HG03025 (cell line): ENCODE data around the gene MACROD2.
"Not testable (repeated sequence)": the region's sequence is repeated elsewhere in the genome, so short reads cannot be mapped to it uniquely, and the experiment has no call there.

Experiments used
- ATAC-seq: cut with Tn5 transposase; IDR thresholded peaks from one replicate; pipeline ENCODE4 v1.9.1; 2021; ENCODE audit warnings: mild to moderate bottlenecking, moderate library complexity; ENCODE audit not compliant: unreplicated experiment, low FRiP score

The MACROD2 gene

GRCh38 chr20:14445310-14445709 lies 450.0 kb downstream of the MACROD2 start:
- ATAC-seq, result no peak

- ATAC-seq, result no peak
Measured at GRCh38 chr20:14445902-14446301, 450.6 kb downstream of the MACROD2 start.

- ATAC-seq, result no peak
Measured at GRCh38 chr20:14446446-14446845, 451.1 kb downstream of the MACROD2 start.

GRCh38 chr20:14449323-14449722 lies 454.0 kb downstream of the MACROD2 start:
- no peak for ATAC-seq

DNA sequence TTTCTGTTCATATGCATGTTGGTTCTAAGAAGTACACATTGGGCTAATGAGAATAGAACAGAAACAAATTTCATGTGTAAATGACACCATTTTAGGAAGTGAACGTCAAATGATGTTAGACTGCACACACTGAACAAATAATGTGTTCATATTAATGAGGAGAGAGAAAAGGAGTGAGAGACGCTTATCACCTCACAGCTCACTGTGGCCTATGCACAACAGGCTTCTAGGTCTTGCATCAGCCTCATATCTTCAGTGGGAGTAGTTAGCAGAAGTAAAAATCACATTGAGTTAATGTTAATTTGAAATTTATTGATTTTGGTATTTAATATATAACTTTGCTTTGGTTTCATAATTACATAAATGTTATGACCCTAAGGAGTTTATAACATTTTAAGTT lies 454.9 kb downstream of the MACROD2 start:
- ATAC-seq, result no peak

DNA sequence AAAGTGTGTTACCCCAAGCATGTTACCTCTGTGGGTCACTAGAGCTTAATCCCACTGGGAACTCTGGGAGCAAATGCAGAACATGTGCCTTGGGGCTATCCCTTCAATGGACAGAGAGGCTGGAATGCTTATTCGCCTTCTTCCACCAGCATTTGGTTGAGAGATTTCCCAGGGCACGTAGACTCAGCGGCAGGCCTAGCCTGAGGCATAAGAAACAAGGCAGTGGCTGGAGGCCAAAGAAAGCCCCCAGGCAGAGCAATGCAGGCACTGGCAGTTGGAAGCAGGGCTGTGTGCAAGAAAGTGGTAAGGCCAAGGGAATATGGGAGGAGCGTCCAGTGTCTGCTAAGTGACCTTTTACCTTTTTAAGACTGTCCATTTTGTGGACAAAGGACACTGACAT lies 456.1 kb downstream of the MACROD2 start:
- ATAC-seq, result no peak

GRCh38 chr20:14453259-14453658 lies 457.9 kb downstream of the MACROD2 start:
- no peak for ATAC-seq

DNA sequence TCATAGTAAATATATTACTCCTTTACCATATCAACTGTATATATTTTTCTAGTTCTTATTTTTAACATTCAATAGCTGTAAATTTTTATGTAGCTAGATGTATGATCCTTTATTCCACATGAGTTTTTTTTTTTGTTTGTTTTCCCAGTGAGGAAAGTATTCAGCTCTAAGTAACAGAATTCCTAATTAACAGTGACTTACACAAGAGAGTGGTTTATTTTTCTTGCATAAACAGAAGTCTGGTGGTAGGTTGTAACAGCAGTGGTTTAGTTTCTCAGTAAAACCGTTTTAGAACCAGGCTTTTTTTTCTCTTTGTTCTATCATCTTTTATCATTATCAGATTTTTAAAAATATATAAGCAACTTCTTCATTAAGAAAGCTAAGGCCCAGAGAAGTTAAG lies 459.0 kb downstream of the MACROD2 start:
- ATAC-seq, result no peak

DNA sequence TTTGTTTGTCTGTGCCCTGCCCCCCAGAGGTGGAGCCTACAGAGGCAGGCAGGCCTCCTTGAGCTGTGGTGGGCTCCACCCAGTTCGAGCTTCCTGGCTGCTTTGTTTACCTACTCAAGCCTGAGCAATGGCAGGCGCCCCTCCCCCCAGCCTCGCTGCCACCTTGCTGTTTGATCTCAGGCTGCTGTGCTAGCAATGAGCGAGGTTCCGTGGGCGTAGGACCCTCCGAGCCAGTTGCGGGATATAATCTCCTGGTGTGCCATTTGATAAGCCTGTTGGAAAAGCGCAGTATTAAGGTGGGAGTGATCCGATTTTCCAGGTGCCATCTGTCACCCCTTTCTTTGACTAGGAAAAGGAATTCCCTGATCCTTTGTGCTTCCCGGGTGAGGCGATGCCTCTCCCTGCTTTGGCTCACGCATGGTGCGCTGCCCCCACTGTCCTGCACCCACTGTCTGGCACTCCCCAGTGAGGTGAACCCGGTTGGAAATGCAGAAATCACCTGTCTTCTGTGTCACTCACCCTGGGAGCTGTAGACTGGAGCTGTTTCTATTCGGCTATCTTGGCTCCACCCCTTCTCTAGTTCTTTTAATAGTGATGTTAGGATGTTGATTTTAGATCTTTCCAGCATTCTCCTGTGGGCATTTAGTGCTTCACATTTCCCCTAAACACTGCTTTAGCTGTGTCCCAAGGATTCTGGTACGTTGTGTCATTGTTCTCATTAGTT lies 471.9 kb downstream of the MACROD2 start:
- not testable (repeated sequence) for ATAC-seq

DNA sequence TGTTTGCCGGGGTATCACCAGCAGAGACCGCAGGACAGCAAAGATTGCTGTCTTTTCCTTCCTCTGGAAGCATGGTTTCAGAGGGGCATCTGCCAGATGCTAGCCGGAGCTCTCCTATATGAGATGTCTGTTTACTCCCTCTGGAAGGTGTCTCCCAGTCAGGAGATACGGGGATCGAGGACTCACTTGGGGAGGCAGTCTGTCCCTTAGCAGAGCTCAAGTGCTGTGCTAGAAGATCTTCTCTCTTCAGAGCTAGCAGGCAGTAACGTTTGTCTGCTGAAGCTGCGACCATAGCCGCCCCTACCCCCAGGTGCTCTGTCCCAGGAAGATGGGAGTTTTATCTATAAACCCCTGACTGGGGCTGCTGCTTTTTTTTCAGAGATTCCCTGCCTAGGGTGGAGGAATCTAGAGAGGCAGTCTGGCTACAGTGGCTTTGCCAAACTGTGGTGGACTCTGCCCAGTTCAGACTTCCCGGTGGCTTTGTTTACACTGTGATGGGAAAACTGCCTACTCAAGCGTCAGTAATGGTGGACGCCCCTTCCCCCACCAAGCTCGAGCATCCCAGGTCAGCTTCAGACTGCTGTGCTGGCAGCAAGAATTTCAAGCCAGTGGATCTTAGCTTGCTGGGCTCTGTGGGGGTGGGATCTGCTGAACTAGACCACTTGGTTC lies 475.0 kb downstream of the MACROD2 start:
- no peak for ATAC-seq

- ATAC-seq, result no peak
Measured at GRCh38 chr20:14470977-14471661, 475.8 kb downstream of the MACROD2 start.

DNA sequence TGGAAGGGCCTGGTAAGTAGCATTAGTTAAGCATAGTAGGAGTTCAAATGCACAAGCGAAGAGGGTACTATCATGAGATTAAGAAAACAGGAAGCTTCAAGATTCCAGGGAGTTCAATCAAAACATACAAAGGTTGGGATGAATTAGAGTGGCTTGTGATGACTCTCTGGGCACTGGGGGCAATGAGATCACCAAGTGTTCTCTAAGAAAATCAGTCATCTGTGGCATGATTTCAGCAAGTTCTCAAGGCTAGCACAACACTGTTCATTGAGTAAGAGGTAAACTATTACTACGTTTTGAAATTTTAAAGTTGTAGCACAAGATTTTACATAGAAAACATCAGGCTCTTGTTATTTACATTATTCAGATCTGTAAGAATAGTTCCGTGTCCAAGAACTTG lies 481.8 kb downstream of the MACROD2 start:
- no peak for ATAC-seq

DNA sequence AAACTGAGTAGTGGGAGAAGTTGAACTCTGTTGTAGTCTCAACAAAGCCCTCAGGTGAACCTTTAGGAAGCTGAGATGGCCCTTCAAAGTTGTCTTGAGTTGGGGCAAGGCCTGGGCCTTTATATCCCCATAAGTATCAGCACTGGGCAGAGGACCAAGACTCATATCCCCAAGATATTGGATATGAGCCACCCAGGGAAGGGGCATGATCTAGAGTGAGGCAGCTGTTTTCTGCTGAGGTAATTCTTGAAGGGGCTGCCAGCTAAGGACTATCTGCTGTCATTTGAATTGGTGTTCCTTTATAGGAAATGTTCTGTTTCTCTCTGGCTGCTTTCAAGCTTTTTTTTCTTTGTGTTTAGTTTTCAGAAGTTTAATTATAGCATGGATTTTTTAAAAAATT lies 482.8 kb downstream of the MACROD2 start:
- no peak for ATAC-seq

DNA sequence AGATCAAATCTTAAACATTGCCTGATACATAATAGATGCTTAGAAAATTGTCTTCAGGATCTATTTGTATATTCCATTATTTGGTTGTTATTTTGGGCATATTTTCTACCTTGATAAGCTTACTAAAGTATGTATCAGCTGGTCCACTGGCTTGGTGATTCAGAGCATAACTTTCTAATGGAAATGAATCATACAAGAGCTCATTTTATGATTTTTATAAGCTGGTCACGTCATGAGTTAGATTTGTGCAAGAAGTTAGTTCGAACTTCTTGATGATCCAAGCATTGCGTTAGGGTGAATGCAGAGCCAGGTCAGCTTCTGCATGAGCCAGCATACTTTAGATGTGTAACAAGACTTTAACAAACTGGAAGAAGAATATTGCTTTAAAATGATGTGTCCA lies 486.5 kb downstream of the MACROD2 start:
- ATAC-seq, result no peak

- ATAC-seq, result no peak
Measured at GRCh38 chr20:14488212-14488611, 492.9 kb downstream of the MACROD2 start.

GRCh38 chr20:14488756-14489479 lies 493.6 kb downstream of the MACROD2 start:
- ATAC-seq, result no peak

- no peak for ATAC-seq
Measured at GRCh38 chr20:14489544-14489943, 494.2 kb downstream of the MACROD2 start.

DNA sequence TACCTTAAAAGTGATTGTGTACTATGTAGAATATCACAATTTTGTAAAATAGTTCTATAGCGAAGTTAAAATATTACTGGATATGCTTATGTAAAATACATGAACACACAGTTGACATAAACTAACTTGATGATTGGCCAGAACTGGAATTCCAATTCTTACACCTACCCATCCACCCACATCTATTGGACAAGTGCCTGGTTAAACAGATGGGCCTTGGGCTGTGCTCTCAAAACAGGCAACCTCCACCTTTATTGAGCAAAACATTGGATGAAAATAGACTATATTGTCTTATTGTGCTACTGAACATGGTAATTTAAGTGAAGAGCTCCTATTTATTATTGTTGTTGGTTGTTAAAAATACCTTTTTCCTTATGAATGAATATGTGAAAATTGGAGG lies 496.1 kb downstream of the MACROD2 start:
- ATAC-seq, result no peak

DNA sequence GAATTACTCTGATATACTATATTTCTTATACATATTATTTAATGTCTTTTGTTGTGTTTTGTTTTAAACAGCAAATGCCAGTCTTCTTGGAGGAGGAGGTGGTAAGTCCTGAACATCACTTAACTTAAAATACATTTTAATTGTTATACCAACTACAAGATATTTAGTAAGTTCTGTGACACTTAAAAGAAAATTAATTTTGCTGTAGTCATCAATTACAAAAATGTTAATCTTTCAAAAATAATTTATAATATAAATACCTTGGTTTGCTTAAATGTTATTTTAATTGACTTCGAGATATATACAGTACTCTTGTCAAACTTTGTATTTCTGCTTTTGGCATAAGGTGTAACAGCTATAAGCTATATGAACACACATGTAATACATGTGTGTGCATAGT lies 498.1 kb downstream of the MACROD2 start:
- no peak for ATAC-seq

- ATAC-seq, result no peak
Measured at GRCh38 chr20:14494355-14494754, 499.0 kb downstream of the MACROD2 start.

DNA sequence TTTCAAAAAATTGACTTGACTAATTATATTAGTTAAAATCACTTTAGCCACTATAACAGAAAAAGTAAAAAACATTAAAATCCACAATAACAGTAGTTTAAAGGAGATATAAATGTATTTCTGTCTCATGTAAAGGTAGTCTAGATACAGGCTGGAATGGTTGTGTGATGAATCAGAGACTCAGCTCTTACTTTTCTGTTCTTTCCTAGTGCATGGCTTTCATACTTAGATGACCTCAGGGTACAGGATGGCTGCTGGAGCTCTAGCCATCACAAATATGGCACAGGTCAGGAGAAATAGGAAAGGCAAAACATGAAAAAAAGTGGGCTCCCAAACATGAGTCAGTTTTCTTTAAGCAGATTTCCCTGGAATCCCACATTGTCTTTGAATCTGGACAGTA lies 499.8 kb downstream of the MACROD2 start:
- ATAC-seq, result no peak
